MM.1S (cell line): ENCODE results near the gene CD52.

Experiments
- CTCF ChIP-seq: fragments of 300-600 bp; sonication (generic); IDR thresholded peaks from 2 replicates; pipeline ENCODE4 v1.5.1; 2016; ENCODE audit warnings: antibody characterized with exemption, low read length, mixed read lengths
- EZH2 ChIP-seq: fragments of 300-600 bp; sonication (generic); optimal IDR thresholded peaks from 2 replicates; pipeline ENCODE3; 2017; ENCODE audit warnings: low read depth, mild to moderate bottlenecking, antibody characterized with exemption, low read length, mixed read lengths
- EZH2phosphoT487 ChIP-seq: fragments of 300-600 bp; sonication (generic); IDR thresholded peaks from 2 replicates; pipeline ENCODE4 v1.6.1; 2018; ENCODE audit warnings: antibody characterized with exemption, low read length

GRCh38 chr1:26317146-26317545 is 612 bp upstream of the CD52 start:
- TF ChIP-seq CTCF (no peak), EZH2phosphoT487 (no peak), EZH2 (no peak)
